Stimulated activated naive CD8-positive, alpha-beta T cell treated with anti-CD3 and anti-CD28 coated beads, Interleukin-15, Interleukin-2, amounts not matched to agents 100 ng/mL and 50 ng/mL, for 24 hours (primary cell): Measurements from ENCODE around the gene MAST1.
"Not testable (repeated sequence)": the region's sequence is repeated elsewhere in the genome, so short reads cannot be mapped to it uniquely, and the experiment has no call there.

Source experiments
- H3K27ac Mint-ChIP-seq: one replicate; pipeline ENCODE4 v1.8.0; 2021; ENCODE audit warnings: mild to moderate bottlenecking, mixed read lengths
- H3K27me3 Mint-ChIP-seq: one replicate; pipeline ENCODE4 v1.8.0; 2021; ENCODE audit warnings: mixed read lengths
- H3K36me3 Mint-ChIP-seq: one replicate; pipeline ENCODE4 v1.8.0; 2021; ENCODE audit warnings: low read depth, mixed read lengths
- H3K4me1 Mint-ChIP-seq: one replicate; pipeline ENCODE4 v1.8.0; 2021; ENCODE audit warnings: low read depth, mixed read lengths
- H3K4me3 Mint-ChIP-seq: one replicate; pipeline ENCODE4 v1.8.0; 2021; ENCODE audit warnings: mild to moderate bottlenecking, mixed read lengths
- H3K9me3 Mint-ChIP-seq: one replicate; pipeline ENCODE4 v1.8.0; 2021; ENCODE audit warnings: mixed read lengths

MAST1 gene

GRCh38 chr19:12796146-12797071 is 41.9 kb upstream of the MAST1 start:
- H3K4me1 Mint-ChIP-seq, result peaks cover 33% of the 10 kb centered on the region
- H3K27ac Mint-ChIP-seq, result peak overlapping the region; percentile 85
- no peaks in the 10 kb centered on the region for H3K9me3 Mint-ChIP-seq
- H3K27me3 Mint-ChIP-seq, result no peaks in the 10 kb centered on the region
- H3K4me3 Mint-ChIP-seq, result peak overlapping the region; percentile 69
- H3K36me3 Mint-ChIP-seq, result peaks cover 16% of the 10 kb centered on the region

DNA sequence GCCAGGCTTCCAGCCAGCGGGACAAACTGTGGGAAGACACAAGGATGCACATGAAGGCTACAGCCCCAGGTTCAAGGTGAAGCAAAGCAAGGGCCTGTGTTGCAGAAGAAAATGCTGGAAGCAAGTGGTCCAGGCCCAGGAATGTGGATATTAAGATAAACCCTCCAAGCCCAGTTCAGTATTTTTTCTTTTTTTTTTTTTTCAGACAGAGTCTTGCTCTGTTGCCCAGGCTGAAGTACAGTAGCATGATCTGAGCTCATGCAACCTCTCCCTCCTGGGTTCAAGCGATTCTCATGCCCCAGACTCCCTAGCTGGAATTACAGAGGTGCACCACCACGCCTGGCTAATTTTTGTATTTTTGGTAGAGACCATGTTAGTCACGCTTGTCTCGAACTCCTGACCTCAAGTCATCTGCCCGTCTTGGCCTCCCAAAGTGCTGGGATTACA is 41.2 kb upstream of the MAST1 start:
- Mint-ChIP-seq H3K27me3 (no peaks in the 10 kb centered on the region), H3K4me1 (peaks cover 35% of the 10 kb centered on the region), H3K36me3 (peaks cover 16% of the 10 kb centered on the region), H3K4me3 (no peak overlapping the region), H3K9me3 (no peaks in the 10 kb centered on the region), H3K27ac (no peak overlapping the region)

GRCh38 chr19:12797607-12798006 is 40.7 kb upstream of the MAST1 start:
- not testable (repeated sequence) for H3K9me3 Mint-ChIP-seq, H3K27ac Mint-ChIP-seq, H3K27me3 Mint-ChIP-seq, H3K4me3 Mint-ChIP-seq
- Mint-ChIP-seq H3K36me3 (peaks cover 16% of the 10 kb centered on the region), H3K4me1 (peaks cover 39% of the 10 kb centered on the region)

DNA sequence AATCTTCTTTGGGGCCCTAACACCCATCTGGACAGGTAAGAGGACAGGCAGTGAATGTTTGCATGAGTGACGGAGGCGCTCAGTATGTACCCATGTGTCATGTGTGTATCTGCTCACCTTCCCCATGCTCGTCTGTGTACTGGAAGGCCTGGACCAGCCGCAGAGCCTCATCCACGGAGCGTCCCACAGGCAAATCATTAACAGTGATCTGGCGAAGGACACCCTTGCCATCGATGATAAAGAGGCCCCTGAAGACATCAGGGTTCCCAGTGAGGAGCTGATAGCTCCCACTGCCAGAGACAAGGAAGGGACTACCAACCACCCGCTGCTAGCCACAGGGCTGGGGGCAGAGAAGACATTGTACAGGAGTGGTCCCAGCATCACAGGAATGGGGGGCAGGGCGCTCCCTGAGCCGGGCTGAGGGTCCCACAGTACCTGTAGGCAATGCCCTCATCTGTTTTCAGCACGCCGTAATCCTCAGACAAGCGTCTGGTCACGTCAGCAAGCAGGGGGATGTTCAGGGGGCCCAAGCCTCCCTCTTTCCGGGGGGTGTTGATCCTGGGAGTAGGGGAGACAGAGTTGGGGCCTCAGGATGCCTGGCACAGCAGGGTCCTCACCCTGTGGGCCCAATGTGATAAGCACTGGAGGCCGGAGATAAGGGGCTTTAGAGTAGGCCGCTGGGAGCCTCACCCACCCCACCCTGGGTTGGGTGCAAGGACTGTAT is 38.4 kb upstream of the MAST1 start:
- Mint-ChIP-seq H3K4me3 (peak overlapping the region; percentile 89), H3K4me1 (peaks cover 31% of the 10 kb centered on the region), H3K9me3 (no peaks in the 10 kb centered on the region), H3K27ac (no peak overlapping the region), H3K36me3 (peaks cover 10% of the 10 kb centered on the region), H3K27me3 (no peaks in the 10 kb centered on the region)

- H3K36me3 Mint-ChIP-seq, result peaks cover 10% of the 10 kb centered on the region
- H3K4me1 Mint-ChIP-seq, result peaks cover 28% of the 10 kb centered on the region
- peak overlapping the region; percentile 89 for H3K4me3 Mint-ChIP-seq
- H3K27ac Mint-ChIP-seq, result peak overlapping the region; percentile 83
- H3K9me3 Mint-ChIP-seq, result no peaks in the 10 kb centered on the region
- no peaks in the 10 kb centered on the region for H3K27me3 Mint-ChIP-seq
These were observed 37.9 kb upstream of the MAST1 start for GRCh38 chr19:12800466-12800770.

DNA sequence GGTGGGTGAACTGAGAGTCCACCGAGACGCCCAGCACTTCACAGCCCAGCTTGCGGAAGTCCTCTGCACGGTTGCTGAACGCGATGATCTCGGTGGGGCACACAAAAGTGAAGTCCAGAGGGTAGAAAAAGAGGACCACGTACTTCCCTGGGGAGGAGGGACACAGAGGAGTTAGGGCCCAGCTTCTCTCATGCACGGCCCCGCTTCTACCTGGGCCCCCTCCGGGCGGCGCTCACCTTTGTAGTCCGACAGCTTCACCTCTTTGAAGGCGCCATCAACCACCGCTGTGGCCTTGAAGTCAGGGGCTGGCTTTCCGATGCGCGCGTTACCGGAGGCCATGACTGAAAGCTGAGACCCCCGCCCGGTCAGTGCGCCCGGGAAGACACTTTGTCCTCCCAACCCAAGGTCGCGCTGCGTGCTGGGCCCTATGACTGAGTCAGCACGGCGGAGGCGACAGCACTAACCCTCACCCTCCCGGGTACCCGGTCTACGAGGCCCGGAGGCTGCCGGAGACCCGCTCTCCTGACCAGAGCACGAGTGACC is 37.3 kb upstream of the MAST1 start:
- peak overlapping the region; percentile 83 for H3K27ac Mint-ChIP-seq
- peaks cover 25% of the 10 kb centered on the region for H3K4me1 Mint-ChIP-seq
- no peaks in the 10 kb centered on the region for H3K9me3 Mint-ChIP-seq
- H3K36me3 Mint-ChIP-seq, result peaks cover 10% of the 10 kb centered on the region
- no peaks in the 10 kb centered on the region for H3K27me3 Mint-ChIP-seq
- peak overlapping the region; percentile 89 for H3K4me3 Mint-ChIP-seq

- peak within 1 kb of the TSS; percentile 89 for H3K4me3 Mint-ChIP-seq
- H3K27me3 Mint-ChIP-seq, result no peaks in the 10 kb centered on the region
- peaks cover 12% of the 10 kb centered on the region for H3K36me3 Mint-ChIP-seq
- peak within 1 kb of the TSS; percentile 83 for H3K27ac Mint-ChIP-seq
- H3K9me3 Mint-ChIP-seq, result no peaks in the 10 kb centered on the region
- peaks cover 25% of the 10 kb centered on the region for H3K4me1 Mint-ChIP-seq
These were observed 36.6 kb upstream of the MAST1 start, which contains the start of the genes PRDX2 and THSD8 for GRCh38 chr19:12801466-12802266. Gene PRDX2 (minus strand): TSS chr19:12801800. CDS start chr19:12801261, 539 bp downstream. Gene THSD8 (plus strand): TSS chr19:12802069. CDS start chr19:12802072, 3 bp downstream.

DNA sequence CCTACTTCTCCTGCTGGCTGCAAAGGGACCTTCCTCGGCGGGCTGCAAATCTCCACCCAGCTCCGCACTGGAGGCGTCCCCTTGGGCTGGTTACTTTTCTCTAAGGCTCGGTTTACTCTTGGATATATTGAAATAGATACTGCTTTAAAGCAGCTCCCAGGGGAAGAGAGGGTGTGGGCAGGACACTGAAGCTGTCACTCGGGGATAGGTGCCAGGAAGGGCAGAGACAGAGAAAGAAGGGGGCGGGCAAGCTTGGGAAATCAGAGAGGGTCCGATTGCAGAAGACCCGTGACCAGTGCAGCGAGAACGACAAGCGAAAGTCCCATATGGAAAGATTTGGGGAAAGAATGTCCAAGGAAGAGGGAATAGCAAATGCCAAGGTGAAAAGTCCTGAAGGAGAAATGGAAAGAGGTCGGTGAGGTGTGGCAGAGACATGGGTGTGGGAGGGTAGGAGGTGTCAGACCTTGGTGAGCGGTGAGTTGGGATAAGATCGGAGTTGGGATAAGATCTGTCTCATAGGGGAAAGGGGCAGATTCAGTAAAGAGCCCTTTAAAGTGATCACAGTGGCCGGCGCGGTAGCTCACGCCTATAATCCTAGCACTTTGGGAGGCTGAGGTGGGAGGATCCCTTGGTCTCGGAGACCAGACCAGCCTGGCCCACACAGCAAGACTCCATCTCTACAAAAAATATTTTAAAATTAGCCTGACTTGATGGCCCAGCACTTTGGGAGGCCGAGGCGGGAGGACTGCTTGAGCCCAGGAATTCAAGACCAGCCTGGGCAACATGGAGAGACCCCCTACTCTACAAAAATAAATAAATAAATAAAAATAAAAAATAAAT is 35.8 kb upstream of the MAST1 start:
- H3K4me3 Mint-ChIP-seq, result peak overlapping the region; percentile 89
- no peaks in the 10 kb centered on the region for H3K9me3 Mint-ChIP-seq
- peaks cover 15% of the 10 kb centered on the region for H3K36me3 Mint-ChIP-seq
- H3K4me1 Mint-ChIP-seq, result peaks cover 25% of the 10 kb centered on the region
- H3K27me3 Mint-ChIP-seq, result no peaks in the 10 kb centered on the region
- H3K27ac Mint-ChIP-seq, result peak overlapping the region; percentile 51

GRCh38 chr19:12804051-12804450 is 34.3 kb upstream of the MAST1 start:
- Mint-ChIP-seq H3K27me3 (no peaks in the 10 kb centered on the region), H3K36me3 (peaks cover 23% of the 10 kb centered on the region), H3K4me3 (no peak overlapping the region), H3K9me3 (no peaks in the 10 kb centered on the region), H3K4me1 (peaks cover 29% of the 10 kb centered on the region), H3K27ac (no peak overlapping the region)

DNA sequence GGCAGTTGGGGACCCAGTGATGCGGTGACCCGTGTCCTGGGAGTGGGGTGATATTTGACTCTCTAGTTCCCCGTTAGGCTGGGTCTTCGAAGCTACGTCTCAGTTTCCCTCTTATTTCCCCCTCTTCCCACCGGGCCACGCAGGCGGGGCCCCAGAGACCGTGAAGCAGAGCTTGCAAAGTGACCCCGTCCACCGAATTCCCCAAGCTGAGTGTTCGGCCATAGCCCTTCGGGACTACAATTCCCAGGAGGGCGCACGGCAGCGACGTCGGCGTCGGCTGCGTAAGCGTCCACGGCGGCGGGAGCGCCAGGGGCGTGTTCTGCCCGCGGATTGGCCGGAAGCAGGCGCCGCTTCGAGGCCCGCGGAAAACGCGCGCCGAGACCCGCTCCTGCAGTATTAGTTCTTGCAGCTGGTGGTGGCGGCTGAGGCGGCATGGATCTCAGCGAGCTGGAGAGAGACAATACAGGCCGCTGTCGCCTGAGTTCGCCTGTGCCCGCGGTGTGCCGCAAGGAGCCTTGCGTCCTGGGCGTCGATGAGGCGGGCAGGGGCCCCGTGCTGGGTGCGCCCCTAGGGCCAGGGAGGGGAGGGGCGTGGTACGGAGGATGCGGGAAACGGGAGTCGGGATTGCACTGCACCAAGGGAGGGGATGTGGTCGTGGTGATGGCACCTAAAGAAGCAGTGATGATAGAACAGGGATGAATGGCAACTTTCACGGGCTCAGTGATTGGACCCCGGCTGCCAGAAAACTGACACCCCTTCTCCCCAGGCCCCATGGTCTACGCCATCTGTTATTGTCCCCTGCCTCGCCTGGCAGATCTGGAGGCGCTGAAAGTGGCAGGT is 31.9 kb upstream of the MAST1 start, which contains the start of gene RNASEH2A:
TSS of gene RNASEH2A (plus strand) at position 343 of the 840 bp plus-strand sequence. CDS start at position 433, 90 bp downstream.
- Mint-ChIP-seq H3K4me3 (peak within 1 kb of the TSS; percentile 95), H3K27me3 (no peaks in the 10 kb centered on the region), H3K27ac (peak within 1 kb of the TSS; percentile 92), H3K4me1 (peaks cover 22% of the 10 kb centered on the region), H3K36me3 (peaks cover 17% of the 10 kb centered on the region), H3K9me3 (no peaks in the 10 kb centered on the region)

DNA sequence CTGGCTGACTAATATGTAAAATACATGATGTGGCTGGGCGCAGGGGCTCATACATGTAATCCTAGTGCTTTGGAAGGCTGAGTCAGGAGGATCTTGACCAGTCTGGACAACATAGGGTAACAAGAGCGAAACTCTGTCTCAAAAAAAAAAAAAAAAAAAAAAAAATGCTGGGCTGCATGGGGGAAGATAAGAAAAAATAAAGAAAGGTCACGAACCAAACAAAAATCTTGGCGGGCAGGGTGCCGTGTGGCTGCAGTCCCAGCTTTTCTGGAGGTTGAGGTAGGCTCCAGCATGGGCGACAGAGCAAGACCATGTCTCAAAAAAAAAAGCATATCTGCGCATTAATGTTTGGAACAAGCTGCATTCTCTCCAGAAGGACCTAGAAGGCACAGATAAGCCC is 23.2 kb upstream of the MAST1 start:
- Mint-ChIP-seq H3K36me3 (peaks cover 21% of the 10 kb centered on the region), H3K9me3 (no peaks in the 10 kb centered on the region), H3K4me3 (no peak overlapping the region), H3K27me3 (no peaks in the 10 kb centered on the region), H3K4me1 (no peaks in the 10 kb centered on the region), H3K27ac (no peak overlapping the region)

GRCh38 chr19:12817188-12817587 is 21.1 kb upstream of the MAST1 start:
- not testable (repeated sequence) for H3K27ac Mint-ChIP-seq, H3K4me3 Mint-ChIP-seq, H3K27me3 Mint-ChIP-seq, H3K9me3 Mint-ChIP-seq, H3K4me1 Mint-ChIP-seq
- peaks cover 21% of the 10 kb centered on the region for H3K36me3 Mint-ChIP-seq

DNA sequence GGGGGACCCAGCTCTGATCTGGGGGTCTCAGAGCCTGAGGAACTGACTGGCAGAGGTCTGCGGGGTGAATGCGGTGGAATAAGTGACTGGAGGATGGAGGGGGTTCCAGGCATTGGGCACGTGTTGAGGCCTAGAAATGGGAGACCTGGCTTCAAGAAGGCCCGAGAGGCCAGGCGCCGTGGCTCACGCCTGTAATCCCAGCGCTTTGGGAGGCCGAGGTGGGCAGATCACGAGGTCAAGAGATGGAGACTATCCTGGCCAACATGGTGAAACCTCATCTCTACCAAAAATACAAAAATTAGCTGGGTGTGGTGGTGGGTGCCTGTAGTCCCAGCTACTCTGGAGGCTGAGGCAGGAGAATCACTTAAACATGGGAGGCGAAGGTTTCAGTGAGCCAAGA is 20.5 kb upstream of the MAST1 start:
- H3K4me1 Mint-ChIP-seq, H3K27ac Mint-ChIP-seq, H3K9me3 Mint-ChIP-seq, H3K27me3 Mint-ChIP-seq, H3K4me3 Mint-ChIP-seq: not testable (repeated sequence)
- H3K36me3 Mint-ChIP-seq, result peaks cover 16% of the 10 kb centered on the region
